SH-SY5Y (cell line): ENCODE results near the gene ADIRF.

Experiments
- GATA2 ChIP-seq: IDR thresholded peaks from 2 replicates; pipeline ENCODE4 v1.6.1; 2011; ENCODE audit warnings: mild to moderate bottlenecking, low read depth, low read length
- GATA3 ChIP-seq: IDR thresholded peaks from 2 replicates; pipeline ENCODE4 v1.6.1; 2011; ENCODE audit warnings: low read depth, mild to moderate bottlenecking, low read length, moderate library complexity

ADIRF gene

DNA sequence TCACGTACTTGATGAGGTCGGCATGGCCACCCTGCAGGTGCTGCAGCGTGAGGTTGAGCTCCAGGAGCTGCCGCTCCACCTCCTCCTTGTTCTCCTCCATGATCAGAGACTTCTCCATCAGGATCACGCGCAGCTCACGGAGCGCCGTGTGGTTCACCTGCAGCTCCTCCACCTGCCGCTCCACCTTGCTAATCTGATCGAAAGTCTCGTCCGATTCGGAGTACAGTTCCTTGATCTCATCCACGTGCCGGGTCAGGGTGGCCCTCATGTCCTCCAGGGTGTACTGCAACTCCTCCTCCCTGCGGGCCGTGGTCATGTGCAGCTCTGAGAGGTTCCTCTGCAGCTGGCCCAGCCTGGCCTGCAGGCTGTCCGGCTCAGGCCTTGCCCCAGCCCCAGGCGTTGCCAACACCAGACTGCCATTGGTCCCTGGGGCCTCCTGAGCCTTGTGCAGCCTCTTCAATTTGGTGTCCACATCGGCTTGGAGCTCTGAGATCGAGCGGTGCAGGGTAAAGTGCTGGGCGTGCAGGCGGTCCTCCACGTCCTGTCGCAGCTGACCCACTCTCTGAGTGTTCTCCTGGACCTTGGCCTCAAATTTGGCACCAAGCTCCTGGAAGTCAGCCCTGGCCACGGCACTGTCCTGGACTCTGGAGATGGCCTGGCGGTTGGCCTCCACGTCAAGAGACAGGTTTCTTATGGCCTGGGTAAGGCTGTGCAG lies 24.8 kb upstream of the ADIRF start:
- TF ChIP-seq GATA2: no peak
- TF ChIP-seq GATA3: no peak

DNA sequence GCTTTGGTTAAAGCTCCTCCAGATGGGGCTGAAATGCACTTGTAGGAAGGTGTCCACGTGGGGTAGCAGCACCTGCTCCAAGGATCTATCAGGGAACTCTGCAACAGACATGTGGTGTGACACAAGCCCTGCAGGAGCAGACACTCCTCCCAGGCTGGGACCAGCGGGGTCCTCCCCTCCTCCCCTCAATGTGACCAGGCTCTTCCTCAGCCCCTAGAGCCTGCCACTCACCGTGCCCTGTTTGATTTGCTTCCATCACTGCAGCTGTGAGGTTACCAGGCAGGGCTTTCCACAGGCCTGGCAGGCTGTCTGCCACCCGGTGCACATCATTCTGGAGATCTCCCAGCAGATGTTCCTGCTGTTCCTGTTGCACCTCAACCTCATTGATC lies 24.3 kb upstream of the ADIRF start:
- TF ChIP-seq GATA3: no peak

DNA sequence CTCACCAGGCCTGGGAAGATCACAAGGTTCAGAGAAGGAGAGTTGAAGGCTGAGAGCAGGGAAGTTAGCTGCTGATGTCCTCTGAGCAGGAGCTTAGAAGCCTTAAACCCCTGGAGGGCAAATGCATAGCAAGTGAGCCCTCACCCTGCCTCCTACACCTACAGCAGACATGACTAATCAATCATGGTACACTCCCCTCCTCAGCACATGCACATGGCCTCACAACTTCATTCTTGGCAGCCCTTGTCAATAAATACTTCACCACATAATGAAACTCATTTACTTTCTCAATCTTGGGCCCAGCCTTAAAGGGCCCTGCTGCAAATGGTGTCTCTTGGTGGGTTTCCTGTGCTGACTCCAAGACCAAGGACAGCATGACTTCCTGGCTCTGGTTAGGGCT lies 23.8 kb upstream of the ADIRF start:
- TF ChIP-seq GATA3 (no peak), GATA2 (no peak)

DNA sequence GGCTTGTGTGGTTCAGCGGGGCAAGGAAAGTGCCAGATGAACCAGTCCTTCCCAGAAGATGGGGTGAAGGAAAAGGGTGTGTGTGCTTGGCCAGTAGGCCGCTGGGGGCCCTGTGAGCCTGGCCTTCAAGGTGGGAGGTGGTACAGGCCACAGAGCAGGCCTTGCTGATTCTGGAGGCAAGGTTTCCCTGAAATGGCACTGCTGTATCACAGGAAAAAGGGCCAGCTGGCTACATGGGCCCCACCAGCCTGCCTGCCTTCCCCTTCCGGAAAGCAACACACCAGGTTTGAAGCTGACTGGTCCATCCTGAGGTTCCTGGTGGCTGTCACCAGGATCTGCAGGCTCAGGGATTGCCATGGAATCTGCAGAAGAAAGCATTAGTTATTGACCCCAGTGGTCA lies 23.4 kb upstream of the ADIRF start:
- no peak for TF ChIP-seq GATA3

DNA sequence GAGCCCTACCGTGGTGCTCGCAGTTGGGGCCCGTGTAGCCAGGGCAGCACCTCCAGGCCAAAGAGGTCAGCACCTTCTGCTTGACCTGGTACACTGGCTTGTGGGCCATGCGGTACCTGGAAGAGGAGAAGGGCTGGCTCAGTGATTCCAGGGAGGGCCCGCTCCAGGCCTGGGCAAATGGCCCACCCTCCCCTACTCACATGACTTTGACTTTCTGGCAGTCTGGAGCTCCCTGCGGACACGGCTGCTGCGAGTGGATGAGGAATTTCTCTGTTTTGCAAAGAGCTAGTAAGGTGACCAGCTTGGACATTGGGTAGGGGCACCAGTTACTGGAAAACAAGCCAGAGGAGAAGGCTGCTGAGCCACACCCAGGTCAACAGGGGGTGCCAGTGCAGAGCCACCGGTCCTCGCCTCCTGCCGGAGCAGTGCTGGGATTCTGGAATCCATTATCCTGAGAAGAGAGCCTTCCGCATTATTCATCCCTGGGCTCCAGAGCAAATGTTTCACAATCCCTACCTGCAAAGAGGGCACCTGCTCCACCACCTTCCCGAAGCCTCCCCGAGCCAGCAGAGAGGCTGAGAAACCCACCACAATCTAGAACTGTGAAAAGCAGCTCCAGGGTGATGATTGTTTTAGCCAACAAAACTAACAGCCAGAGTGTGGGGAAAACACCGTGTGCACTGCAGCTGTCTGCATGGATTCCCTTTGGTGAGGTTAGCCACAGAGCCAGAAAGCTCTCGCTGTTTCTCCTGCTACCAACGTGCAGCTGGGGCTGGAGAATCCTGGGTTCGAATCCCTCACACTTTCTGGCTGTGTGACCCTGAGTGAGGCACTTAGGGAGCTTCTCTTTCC lies 22.7 kb upstream of the ADIRF start:
- no peak for TF ChIP-seq GATA2
- TF ChIP-seq GATA3: no peak

DNA sequence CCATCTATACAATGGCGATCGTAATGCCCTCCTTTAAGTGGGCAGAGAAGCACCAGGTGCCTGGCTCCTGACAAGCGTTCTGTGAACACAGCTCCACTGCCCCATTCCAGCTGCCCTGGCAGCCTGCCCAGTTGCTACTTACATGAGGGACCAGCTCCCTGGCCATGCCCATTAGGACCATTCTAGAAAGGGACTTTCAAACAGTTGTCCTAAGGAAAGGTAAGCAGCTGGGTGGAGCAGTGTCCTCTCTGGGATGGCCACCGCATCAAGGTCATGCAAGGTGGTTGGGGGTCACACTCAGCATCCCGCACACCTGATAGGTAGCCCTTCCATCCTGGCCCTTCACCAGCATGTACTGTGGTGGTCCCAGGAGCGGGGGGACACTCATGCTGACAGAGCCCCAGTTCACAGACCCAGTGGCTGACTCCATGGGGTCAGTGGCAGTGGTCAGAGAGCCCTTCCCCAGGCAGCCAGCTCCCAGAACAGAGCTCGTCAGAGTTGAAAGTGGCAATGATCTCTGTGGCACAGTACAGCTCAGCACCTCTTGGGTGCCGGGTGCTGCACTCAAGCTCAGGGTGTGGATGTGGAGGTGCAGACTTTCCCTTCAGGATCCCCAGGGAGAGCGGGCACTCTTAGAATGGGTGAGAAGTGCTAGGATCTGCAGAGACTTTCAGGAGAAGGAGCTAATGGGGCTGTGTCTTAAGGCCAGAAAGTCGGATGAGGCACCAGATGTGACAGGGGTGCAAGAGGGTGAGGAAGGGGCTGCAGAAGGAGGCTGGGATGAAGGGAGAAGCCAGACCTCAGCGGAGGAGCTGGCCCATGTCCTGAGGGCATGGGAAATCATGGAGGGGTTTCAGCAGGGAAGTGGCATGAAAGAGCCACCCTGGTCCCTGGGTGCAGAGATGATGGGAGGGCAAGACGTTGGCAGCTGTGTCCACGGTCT lies 21.8 kb upstream of the ADIRF start:
- TF ChIP-seq GATA3: no peak
- no peak for TF ChIP-seq GATA2

DNA sequence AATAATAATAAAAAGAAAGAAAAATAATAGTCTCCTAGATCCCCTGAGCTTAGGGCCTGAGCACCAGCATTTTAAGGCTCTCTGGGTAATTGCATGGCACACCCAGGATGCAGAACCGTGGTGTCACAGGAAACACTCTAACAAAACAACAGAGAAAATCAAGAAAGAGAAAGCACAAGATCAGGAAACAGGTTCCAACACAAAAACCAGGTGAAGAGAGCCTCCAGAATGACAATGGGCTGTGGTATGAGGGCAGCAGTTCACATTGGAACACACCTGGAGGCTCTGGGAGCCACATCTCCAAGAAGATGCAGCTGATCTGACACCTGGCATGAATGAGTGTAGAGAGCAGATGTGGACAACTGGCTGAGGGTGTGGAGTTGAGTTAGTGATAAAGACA lies 17.9 kb upstream of the ADIRF start:
- no peak for TF ChIP-seq GATA2
- no peak for TF ChIP-seq GATA3

DNA sequence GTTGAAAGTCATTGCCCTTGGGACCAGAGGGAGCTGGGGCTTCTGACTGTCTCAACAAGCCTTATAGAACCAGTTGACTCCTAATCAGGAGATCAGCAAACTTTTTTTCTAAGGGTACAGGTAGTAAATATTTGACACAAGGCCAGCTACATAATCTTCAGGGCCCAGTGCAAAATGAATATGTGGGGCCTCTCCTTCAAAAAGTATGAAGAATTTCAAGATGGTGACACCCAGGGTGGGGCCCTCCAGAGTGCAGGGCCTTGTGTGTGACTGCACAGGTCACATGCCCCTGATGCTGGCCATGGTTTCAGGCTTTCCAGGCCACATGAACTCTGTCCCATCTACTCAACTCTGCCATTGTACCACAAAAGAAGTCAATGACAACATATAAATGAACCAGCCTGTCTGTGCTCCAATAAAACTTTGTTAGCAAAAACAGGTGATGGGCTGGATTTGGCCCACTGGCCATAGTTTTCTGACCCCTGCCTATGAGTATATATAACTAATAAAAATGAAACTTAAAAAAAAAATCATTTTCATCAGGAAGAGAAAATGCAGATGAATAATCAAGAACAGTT lies 17.0 kb upstream of the ADIRF start:
- no peak for TF ChIP-seq GATA2
- no peak for TF ChIP-seq GATA3

DNA sequence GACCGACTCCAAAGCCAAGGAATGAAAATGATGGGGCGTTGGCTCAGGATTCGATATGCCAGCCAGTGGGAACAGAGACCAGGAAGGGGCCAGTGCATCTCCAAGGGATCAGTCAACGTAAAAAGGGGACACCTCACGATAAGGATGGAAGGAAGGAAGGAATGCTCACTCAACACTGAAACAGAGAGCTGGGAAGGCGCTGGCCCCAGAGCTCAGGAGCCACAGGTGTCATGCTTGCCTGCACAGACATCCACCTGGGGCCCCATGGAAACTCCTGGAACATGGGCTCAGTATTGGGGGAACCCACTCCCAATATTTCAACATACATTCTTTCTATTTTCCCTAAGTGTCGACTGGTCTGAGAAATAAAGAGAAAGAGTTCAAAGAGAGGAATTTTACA lies 16.2 kb upstream of the ADIRF start:
- TF ChIP-seq GATA2 (no peak), GATA3 (no peak)

DNA sequence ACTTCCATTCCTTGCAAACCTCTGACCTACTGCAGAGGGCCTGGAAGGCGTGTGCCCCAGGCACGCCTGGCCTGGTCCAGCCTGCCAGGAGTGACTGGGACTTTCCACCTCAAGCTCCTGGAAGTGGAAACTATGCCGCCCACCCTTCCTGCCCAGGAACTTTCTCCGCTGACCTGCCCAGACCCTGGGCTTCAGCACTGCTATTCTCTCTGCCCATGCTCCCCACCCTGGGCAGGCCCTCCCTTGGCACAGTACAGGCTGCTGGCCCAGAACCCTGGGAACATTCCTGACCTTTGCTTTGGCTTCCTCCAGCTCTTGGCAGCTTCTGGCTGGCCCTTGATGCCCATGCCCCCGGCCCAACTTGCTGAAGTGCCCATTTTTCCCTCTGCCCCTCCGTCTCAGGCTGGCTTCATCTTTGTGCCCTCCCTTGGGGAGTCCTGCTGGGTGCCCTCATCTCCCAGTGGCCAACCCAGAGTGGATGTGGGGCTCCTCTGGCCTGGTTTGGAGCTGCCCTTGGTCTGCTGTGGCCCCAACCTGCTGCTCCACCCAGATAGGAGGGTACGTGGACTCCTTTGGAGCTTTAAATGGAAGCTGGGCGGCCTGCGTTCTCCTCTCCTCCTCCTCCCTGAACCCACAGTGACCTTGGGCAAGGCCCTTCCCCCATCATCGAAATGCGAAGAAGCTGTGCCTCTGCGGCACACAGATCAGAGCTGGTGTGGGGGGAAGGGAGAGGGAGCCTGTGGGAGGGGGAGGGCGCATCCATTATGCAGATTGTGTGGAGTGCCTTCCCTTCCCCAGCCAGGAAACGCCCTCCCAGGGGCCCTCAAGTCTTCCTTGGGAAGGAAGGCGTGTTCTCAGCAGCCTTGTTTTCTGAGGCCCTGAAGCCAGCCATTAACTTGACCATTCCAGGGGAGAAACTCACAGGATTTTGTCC lies 14.3 kb upstream of the ADIRF start:
- TF ChIP-seq GATA3 (no peak), GATA2 (no peak)

DNA sequence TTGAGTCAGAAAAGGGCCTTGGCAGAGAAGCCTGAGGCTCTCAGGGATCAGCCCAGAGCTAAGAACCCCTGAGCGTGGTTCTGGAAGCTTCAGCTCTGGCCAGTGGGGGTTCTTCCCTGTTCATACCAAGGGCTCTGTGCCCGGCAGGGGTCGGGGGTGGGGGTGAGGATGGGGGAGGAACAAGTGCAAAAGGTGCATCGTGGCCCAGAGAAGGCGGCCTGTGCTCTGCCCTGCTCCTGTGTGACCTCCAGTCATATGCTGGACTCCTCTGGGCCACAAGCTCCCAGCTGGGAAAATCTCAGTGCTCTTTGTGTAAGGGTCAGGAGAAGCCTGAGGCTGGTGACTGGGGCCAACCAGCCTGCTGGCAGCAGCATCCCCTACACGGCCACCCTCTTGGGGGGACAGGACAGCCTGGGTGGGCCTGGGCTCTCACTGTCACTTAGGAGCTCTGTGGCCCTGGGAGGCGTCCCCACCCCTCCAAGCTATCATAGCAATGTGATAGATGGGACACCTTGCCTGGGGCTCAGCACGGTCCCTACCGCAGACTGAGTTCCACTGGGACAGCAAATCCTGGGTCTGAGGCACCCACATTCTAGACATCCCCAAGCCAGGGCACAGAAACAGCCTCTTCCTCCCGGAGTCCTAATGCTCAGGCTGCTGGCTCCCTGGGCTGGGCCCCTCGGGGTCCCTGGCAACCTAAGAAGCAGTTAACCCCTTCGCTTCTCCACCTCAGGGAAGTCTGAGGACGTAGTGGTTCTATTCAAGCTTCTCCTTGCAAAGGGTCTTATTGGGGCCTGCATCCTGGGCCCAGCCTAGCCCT lies 13.4 kb upstream of the ADIRF start:
- TF ChIP-seq GATA2: no peak
- TF ChIP-seq GATA3: no peak

DNA sequence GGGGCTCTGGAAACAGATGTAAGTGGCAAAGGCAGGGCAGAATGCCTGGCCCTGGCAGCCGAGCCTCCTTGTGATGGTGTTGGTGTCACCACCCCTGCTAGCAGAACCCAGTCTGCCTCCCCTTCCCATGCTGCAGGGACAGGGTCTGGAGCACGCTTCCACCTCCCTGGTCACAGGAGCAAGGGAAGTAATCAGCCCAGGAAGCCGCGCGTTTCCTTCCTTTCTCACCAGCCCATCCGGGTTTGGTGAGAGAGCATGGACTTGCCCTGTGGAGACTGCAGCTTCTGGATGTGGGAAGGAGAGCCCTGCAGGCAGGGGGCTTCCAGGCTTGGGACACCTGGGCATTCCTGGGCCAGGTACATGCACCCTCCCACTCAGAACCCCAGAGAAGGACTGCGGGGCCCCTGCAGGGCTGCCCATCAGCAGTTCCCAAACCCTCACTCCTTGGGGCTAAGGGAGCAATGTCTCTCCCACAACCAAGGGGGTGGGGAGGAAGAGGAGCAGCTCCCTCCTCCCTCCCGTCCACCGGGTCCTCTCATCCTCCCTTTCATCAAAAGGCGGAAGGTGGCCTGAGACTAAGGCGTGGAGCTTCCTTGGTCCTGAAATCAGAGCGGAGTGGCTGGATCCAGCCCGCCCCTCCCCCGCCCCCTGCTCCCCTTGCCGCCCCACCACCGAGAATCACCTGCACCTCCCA lies 12.6 kb upstream of the ADIRF start:
- TF ChIP-seq GATA2: no peak
- TF ChIP-seq GATA3: no peak
